ENCODE measurements around the gene COG2. TPM values are rescaled to one million over a fixed set of nuclear protein-coding genes. Genes with fewer than 3 reads are reported as not detected.

COG2 gene
- total and polyA plus RNA-seq, 2 of the 13 experiments (the other 11 are each of a cell fraction or from before 2014, with no cell fraction given) = 16.8 to 36.3 TPM

DNA sequence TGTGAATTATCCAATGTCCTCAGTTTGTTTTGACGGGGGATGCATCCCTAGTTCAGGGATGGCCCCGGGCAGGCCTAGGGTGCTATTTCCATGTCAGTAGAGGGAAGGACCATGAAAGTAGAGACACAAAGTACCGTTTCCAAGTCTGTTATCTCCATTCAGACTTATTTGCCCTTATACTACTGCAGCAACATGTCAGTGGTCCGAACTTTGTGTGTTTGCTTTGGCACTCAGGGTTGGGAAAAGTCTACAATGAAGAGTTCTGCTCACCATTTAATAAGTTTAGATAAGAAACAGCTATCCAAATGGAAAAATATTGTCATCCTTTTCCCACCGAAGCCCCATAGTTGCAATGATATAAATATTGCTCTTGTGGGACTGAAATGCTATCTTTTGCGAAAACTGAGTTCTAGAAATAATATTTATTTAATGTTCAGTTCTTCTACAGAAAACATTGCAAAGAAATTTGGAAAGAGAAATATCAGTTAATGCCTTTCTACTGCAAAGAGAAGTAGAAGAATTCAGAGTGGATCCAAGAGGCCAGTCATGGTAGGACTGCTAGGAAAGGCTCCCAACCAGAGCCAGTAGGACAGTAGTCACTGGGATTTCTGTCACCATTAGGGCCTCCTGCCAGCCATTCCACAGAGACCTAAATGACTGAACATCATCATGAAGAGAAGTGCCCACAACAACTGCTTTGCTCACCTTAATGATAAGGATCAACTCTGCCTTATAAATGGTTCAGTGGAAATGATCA is 83.2 kb downstream of the COG2 start (continued):
- TF ChIP-seq XBP1 (CRISPR knock-in tag; IDR thresholded peaks at IDR 0.05) (no peak), BRCA1 (CRISPR knock-in tag; IDR thresholded peaks at IDR 0.05) (no peak), CCAR2 (optimal IDR thresholded peaks at IDR 0.05; ENCODE audit: low read depth, low read length) (no peak), RBAK (CRISPR knock-in tag; IDR thresholded peaks at IDR 0.05) (no peak), KDM6A (CRISPR knock-in tag; IDR thresholded peaks at IDR 0.05; ENCODE audit: low read depth) (peak; percentile 50; the same call in 1 of the 2 replicates), ATF7-NPFF (CRISPR knock-in tag; IDR thresholded peaks at IDR 0.05; ENCODE audit: low read depth) (no peak), ZNF792 (CRISPR knock-in tag; IDR thresholded peaks at IDR 0.05) (no peak), IRX3 (CRISPR knock-in tag; IDR thresholded peaks at IDR 0.05; ENCODE audit: borderline replicate concordance, low read depth) (no peak), HNRNPH1 (optimal IDR thresholded peaks at IDR 0.05; ENCODE audit: low read depth, low read length) (no peak), ZNF749 (CRISPR knock-in tag; IDR thresholded peaks at IDR 0.05; ENCODE audit: borderline replicate concordance) (no peak), ATF3 (CRISPR knock-in tag; IDR thresholded peaks at IDR 0.05) (no peak), ZNF83 (CRISPR knock-in tag; IDR thresholded peaks at IDR 0.05; ENCODE audit: borderline replicate concordance) (no peak), PTBP1 (IDR thresholded peaks at IDR 0.05; ENCODE audit: low read depth, low read length, poor library complexity, severe bottlenecking) (no peak), ZNF678 (CRISPR knock-in tag; IDR thresholded peaks at IDR 0.05) (no peak), ATF7 (IDR thresholded peaks at IDR 0.05) (no peak), ATF7 (CRISPR knock-in tag; IDR thresholded peaks at IDR 0.05) (no peak), ZC3H4 (CRISPR knock-in tag; IDR thresholded peaks at IDR 0.05; ENCODE audit: borderline replicate concordance) (no peak), TEAD3 (CRISPR knock-in tag; optimal IDR thresholded peaks at IDR 0.05; ENCODE audit: borderline replicate concordance) (peak; percentile 67), RBM39 (IDR thresholded peaks at IDR 0.05; ENCODE audit: low read depth, low read length, poor library complexity, severe bottlenecking) (no peak), SMYD3 (CRISPR knock-in tag; IDR thresholded peaks at IDR 0.05) (0 out of 2 replicates have a peak, but pooled peaks have one; percentile 22), GLI4 (CRISPR knock-in tag; IDR thresholded peaks at IDR 0.05; ENCODE audit: borderline replicate concordance) (no peak), ZFP1 (CRISPR knock-in tag; IDR thresholded peaks at IDR 0.05) (0 out of 2 replicates have a peak, but pooled peaks have one; percentile 61), ZNF567 (CRISPR knock-in tag; IDR thresholded peaks at IDR 0.05; ENCODE audit: borderline replicate concordance) (no peak), ZNF3 (CRISPR knock-in tag; IDR thresholded peaks at IDR 0.05) (no peak), HOXA9 (CRISPR knock-in tag; IDR thresholded peaks at IDR 0.05; ENCODE audit: borderline replicate concordance) (no peak), MIXL1 (CRISPR knock-in tag; IDR thresholded peaks at IDR 0.05) (peak; percentile 75), ZBTB8A (CRISPR knock-in tag; IDR thresholded peaks at IDR 0.05; ENCODE audit: borderline replicate concordance, low read depth) (no peak), MYC (CRISPR knock-in tag; IDR thresholded peaks at IDR 0.05; ENCODE audit: borderline replicate concordance) (no peak), ZNF34 (CRISPR knock-in tag; IDR thresholded peaks at IDR 0.05; ENCODE audit: borderline replicate concordance) (no peak)
- TF ChIP-seq, protein P1, sequence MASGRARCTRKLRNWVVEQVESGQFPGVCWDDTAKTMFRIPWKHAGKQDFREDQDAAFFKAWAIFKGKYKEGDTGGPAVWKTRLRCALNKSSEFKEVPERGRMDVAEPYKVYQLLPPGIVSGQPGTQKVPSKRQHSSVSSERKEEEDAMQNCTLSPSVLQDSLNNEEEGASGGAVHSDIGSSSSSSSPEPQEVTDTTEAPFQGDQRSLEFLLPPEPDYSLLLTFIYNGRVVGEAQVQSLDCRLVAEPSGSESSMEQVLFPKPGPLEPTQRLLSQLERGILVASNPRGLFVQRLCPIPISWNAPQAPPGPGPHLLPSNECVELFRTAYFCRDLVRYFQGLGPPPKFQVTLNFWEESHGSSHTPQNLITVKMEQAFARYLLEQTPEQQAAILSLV (CRISPR knock-in tag; IDR thresholded peaks at IDR 0.05; ENCODE audit: borderline replicate concordance) = no peak
- TF ChIP-seq, protein P2, sequence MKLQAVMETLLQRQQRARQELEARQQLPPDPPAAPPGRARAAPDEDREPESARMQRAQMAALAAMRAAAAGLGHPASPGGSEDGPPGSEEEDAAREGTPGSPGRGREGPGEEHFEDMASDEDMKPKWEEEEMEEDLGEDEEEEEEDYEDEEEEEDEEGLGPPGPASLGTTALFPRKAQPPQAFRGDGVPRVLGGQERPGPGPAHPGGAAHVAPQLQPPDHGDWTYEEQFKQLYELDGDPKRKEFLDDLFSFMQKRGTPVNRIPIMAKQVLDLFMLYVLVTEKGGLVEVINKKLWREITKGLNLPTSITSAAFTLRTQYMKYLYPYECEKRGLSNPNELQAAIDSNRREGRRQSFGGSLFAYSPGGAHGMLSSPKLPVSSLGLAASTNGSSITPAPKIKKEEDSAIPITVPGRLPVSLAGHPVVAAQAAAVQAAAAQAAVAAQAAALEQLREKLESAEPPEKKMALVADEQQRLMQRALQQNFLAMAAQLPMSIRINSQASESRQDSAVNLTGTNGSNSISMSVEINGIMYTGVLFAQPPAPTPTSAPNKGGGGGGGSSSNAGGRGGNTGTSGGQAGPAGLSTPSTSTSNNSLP (IDR thresholded peaks at IDR 0.05; ENCODE audit: low read depth, low read length) = no peak
